Gastrocnemius medialis (tissue), 4 donors: ENCODE data around the gene SCO1. TPM values are rescaled to one million over a fixed set of nuclear protein-coding genes. Genes with fewer than 3 reads are reported as not detected.
"Not testable (repeated sequence)": the region's sequence is repeated elsewhere in the genome, so short reads cannot be mapped to it uniquely, and the experiment has no call there.

Experiments used
- ATAC-seq, 2 donors: fragments of 150-250 bp; one replicate each; pipeline ENCODE4 v1.9.1; 2016
- DNase-seq, 2 donors: peaks; one replicate each; pipeline ENCODE4 v3.0.0-alpha.2; 2019
- H3K27ac ChIP-seq, 4 donors: fragments of 200-600 bp; sonication (generic); 1 replicate in 1 of 4; 2 replicates in 3 of 4; pipeline ENCODE4 v1.5.1; 2016 to 2018; ENCODE audit warnings: mild to moderate bottlenecking in 2 of 4, moderate library complexity in 1 of 4
- H3K27me3 ChIP-seq, 3 donors: fragments of 200-600 bp; sonication (generic) in 2 of 3; 1 replicate in 1 of 3; 2 replicates in 2 of 3; pipeline versions ENCODE4 v1.5.1 to v1.6.0; 2016 to 2019; ENCODE audit warnings: mild to moderate bottlenecking in 1 of 3, moderate library complexity in 1 of 3
- H3K36me3 ChIP-seq, 2 donors: fragments of 200-600 bp; sonication (generic) in 1 of 2; one replicate each; pipeline ENCODE4 v1.5.1; 2017 to 2018
- H3K4me1 ChIP-seq, 2 donors: fragments of 200-600 bp; sonication (generic) in 1 of 2; one replicate each; pipeline ENCODE4 v1.5.1; 2016 to 2017; ENCODE audit warnings: mild to moderate bottlenecking in 2 of 2
- H3K4me3 ChIP-seq, 4 donors: fragments of 200-600 bp; sonication (generic) in 3 of 4; 1 replicate in 1 of 4; 2 replicates in 3 of 4; pipeline ENCODE4 v1.5.1; 2016 to 2019; ENCODE audit warnings: mild to moderate bottlenecking in 2 of 4
- H3K9me3 ChIP-seq, 3 donors: fragments of 200-600 bp; sonication (generic) in 2 of 3; 1 replicate in 1 of 3; 2 replicates in 2 of 3; pipeline ENCODE4 v1.5.1; 2016 to 2019
- POLR2A ChIP-seq, 2 donors: fragments of 450-650 bp; IDR thresholded peaks; one replicate each; pipeline ENCODE4 v1.6.1; 2017; ENCODE audit warnings: antibody characterized with exemption in 2 of 2, mild to moderate bottlenecking in 2 of 2, moderate library complexity in 2 of 2
- in situ Hi-C, 4 donors: fragments of 200-750 bp; cut with MboI; loops; one replicate each; pipeline versions ENCODE4 v1.15.0 to v1.8.0; 2017; ENCODE audit warnings: low sequenced_read_pairs in 4 of 4
- intact Hi-C: fragments of 100-400 bp; cut with DNase I; formaldehyde crosslinking; loops from one replicate; pipeline ENCODE4 v1.15.1; 2023; ENCODE audit warnings: low total_unique reads
- total RNA-seq, 4 donors: library from RNA; depleted of rRNA; stranded (reverse); fragments of >200 nt; gene quantifications; one replicate each; pipeline versions ENCODE4 v1.1.0 to v1.2.3, GENCODE V29; 2016
- TF ChIP-seq, protein P1 (sequence below), 5 experiments: fragments of 450-650 bp in 3 of 5; fragments of 200-600 bp in 2 of 5; sonication (generic) in 2 of 5; IDR thresholded peaks in 4 of 5; conservative IDR thresholded peaks in 1 of 5; 1 replicate in 4 of 5; 2 replicates in 1 of 5; pipeline ENCODE4 v1.5.1; 2016 to 2019; ENCODE audit warnings: antibody characterized with exemption in 5 of 5, mild to moderate bottlenecking in 3 of 5, moderate library complexity in 3 of 5

SCO1 gene
- total RNA-seq, 4 donors from 2014 or later: 16.7 to 27.3 (median 22.8) TPM

DNA sequence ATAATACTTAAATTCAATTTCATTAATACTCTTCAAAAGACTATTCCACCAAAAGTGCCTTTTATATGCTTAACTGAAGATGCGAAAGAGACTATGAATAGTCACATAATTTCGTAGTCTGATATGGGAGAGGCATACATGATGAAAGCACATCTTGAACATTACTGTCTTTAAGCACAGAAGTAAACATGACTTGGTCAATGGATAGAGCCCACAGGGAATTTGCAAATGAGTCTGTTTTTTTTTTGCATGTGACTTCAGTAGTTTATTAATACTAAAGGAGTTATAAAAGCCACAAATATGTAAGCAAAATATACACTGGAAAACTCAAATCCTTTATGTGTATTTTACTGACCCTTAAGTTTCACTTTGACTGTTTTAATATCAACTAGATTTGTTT is 16.0 kb upstream of the SCO1 start:
- Histone ChIP-seq H3K4me1 (no peaks in the 10 kb centered on the region), H3K4me3 (no peak overlapping the region), H3K27ac (no peak overlapping the region), H3K36me3 (peaks cover 3 to 55% of the 10 kb centered on the region in 2 donors), H3K27me3 (no peaks in the 10 kb centered on the region), H3K9me3 (no peaks in the 10 kb centered on the region)
- TF ChIP-seq, protein P1, sequence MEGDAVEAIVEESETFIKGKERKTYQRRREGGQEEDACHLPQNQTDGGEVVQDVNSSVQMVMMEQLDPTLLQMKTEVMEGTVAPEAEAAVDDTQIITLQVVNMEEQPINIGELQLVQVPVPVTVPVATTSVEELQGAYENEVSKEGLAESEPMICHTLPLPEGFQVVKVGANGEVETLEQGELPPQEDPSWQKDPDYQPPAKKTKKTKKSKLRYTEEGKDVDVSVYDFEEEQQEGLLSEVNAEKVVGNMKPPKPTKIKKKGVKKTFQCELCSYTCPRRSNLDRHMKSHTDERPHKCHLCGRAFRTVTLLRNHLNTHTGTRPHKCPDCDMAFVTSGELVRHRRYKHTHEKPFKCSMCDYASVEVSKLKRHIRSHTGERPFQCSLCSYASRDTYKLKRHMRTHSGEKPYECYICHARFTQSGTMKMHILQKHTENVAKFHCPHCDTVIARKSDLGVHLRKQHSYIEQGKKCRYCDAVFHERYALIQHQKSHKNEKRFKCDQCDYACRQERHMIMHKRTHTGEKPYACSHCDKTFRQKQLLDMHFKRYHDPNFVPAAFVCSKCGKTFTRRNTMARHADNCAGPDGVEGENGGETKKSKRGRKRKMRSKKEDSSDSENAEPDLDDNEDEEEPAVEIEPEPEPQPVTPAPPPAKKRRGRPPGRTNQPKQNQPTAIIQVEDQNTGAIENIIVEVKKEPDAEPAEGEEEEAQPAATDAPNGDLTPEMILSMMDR (IDR thresholded peaks at IDR 0.05 in 4 of 5, conservative IDR thresholded peaks at IDR 0.05 in 1 of 5): no peak
- no peak for TF ChIP-seq POLR2A (IDR thresholded peaks at IDR 0.05)
- no peak for ATAC-seq
- intact Hi-C loops (no loop called here), in situ Hi-C loops (no loop called here)
- DNase-seq: no peak

DNA sequence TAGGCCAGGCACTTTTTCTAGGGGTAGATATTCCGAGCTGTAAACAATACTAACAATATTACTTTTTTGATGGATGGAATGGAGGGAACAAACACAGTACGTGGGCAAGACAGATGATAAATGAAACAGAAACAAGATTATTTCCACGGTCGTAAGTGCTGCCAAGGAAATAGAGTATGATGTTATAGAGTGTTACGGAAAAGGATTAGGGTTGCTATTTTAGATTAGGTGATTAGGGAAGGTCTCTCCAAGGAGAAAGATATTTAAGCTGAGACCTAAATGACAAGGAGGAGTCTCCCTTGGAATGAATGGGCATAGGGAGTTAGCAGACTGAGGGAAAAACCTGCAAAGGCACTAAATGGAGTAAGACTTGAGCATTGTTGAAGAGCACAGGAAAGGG is 8.4 kb upstream of the SCO1 start:
- Histone ChIP-seq H3K4me1 (peaks cover 17 to 20% of the 10 kb centered on the region in 2 donors), H3K4me3 (no peak overlapping the region), H3K36me3 (peaks cover 8 to 52% of the 10 kb centered on the region in 2 donors), H3K27me3 (no peaks in the 10 kb centered on the region), H3K27ac (no peak overlapping the region), H3K9me3 (no peaks in the 10 kb centered on the region)
- no peak for ATAC-seq
- TF ChIP-seq, protein P1 (IDR thresholded peaks at IDR 0.05 in 4 of 5, conservative IDR thresholded peaks at IDR 0.05 in 1 of 5): no peak
- no peak for TF ChIP-seq POLR2A (IDR thresholded peaks at IDR 0.05)
- in situ Hi-C loops (loop anchor here in 1 of 4 donors (5.0 kb wide), 1 partner anchor 612 kb away; no protein-coding TSS in a partner anchor), intact Hi-C loops (loop anchor here (5.0 kb wide), 1 partner anchor 612 kb away; no protein-coding TSS in a partner anchor)
- DNase-seq: no peak

DNA sequence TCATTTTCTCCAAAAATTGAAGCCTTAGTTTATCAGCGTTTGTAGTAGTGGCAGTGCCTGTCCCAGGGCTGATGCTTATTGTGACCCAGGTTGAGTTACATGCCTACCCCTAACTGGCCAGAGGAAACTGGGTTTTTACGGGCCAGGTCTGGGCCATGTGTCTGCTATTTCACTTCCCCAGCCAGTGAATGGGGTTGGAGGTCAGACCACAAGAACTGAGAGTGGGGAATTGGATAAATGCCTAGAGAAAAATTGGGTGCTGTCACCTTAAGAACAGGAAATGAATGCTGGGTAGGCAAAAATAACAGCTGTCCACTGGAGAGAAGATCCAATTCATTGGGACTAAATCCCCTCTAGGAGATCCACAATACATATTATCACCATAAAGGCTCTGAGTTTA is 5.2 kb upstream of the SCO1 start:
- TF ChIP-seq POLR2A (IDR thresholded peaks at IDR 0.05): no peak
- in situ Hi-C loops: no loop called here
- H3K27ac ChIP-seq: peak overlapping the region in 3 of 4 donors; percentile 5 to 55 (median 13)

DNA sequence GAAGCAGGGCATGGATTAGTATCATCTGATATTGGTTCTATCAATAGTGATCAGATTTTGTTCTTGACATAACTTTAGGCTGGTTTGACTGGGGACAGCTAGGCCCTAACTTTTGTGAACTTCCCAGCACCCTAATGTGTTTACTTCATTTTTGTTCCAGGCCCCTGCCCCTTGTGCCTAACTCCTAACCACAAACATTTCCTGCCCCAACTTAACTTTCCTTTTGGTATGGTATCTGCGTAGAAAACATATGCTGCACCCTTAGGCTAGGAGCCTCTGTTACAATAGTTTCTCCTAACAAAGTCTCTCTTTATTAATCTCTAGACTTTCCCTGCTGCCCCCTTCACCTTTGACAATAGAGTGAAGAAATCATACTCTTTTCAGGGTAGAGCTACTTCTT is 2.5 kb upstream of the SCO1 start:
- ATAC-seq (no peak), DNase-seq (no peak)
- Histone ChIP-seq H3K27ac (peak overlapping the region in 2 of 4 donors; percentile 18 to 95), H3K27me3 (no peaks in the 10 kb centered on the region), H3K9me3 (no peaks in the 10 kb centered on the region), H3K4me3 (no peak overlapping the region), H3K36me3 (peaks cover 0 to 6% of the 10 kb centered on the region in 2 donors), H3K4me1 (peaks cover 33 to 39% of the 10 kb centered on the region in 2 donors)
- intact Hi-C loops (no loop called here), in situ Hi-C loops (no loop called here)
- TF ChIP-seq, protein P1 (IDR thresholded peaks at IDR 0.05 in 4 of 5, conservative IDR thresholded peaks at IDR 0.05 in 1 of 5): no peak
- no peak for TF ChIP-seq POLR2A (IDR thresholded peaks at IDR 0.05)

More for the DNA sequence above, 5.2 kb upstream of the SCO1 start:
- no peaks in the 10 kb centered on the region for H3K9me3 ChIP-seq
- H3K27me3 ChIP-seq: no peaks in the 10 kb centered on the region
- peaks cover 30 to 35% of the 10 kb centered on the region in 2 donors for H3K4me1 ChIP-seq
- peaks cover 7 to 23% of the 10 kb centered on the region in 2 donors for H3K36me3 ChIP-seq
- DNase-seq (no peak), ATAC-seq (no peak)
- no peak overlapping the region for H3K4me3 ChIP-seq
- intact Hi-C loops: no loop called here

DNA sequence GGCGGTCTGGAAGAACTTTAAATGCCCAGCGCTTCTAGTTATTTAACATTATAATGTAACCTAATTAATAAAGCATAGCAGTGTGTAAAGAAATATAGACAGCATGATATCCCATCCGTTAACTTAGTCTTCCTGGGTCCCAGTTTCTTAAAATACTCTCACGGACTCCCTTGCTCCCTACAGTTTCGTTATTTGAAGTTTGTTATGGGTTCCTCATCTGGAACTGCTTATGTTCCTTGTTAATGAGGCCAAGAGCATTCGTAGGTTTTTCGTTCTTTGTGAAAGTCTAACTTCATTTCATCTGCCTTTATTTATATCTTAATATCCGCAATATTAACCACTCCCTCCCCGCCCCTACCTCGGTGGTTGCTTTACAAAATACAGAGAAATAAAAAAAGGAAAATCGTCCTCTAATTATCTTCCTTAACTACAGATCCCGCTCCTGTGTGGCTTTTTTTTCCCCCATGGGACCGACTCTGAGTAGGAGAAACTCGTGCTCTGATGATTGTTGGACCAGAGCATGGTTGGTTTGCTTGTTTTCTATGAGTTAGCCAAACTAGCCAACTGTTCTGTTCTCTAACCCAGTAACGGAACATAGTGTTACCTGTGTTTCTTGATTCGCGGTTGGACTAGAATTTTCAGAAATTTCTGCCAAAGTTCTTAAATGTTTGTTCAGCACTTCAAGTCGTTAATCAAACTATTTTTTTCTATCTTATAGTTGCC is 924 bp upstream of the SCO1 start:
- DNase-seq: peak; percentile 23 to 54
- Histone ChIP-seq H3K27me3 (no peaks in the 10 kb centered on the region), H3K36me3 (peaks cover 0 to 21% of the 10 kb centered on the region in 2 donors), H3K9me3 (no peaks in the 10 kb centered on the region), H3K27ac (peak overlapping the region; percentile 91 to 98 (median 96)), H3K4me1 (peaks cover 30 to 38% of the 10 kb centered on the region in 2 donors), H3K4me3 (peak overlapping the region; percentile 93 to 97 (median 95))
- intact Hi-C loops: no loop called here
- ATAC-seq: peak; percentile 47 to 88
- in situ Hi-C loops: no loop called here
- peak; percentile 32 to 37 for TF ChIP-seq POLR2A (IDR thresholded peaks at IDR 0.05)
- TF ChIP-seq, protein P1 (IDR thresholded peaks at IDR 0.05 in 4 of 5, conservative IDR thresholded peaks at IDR 0.05 in 1 of 5): no peak

DNA sequence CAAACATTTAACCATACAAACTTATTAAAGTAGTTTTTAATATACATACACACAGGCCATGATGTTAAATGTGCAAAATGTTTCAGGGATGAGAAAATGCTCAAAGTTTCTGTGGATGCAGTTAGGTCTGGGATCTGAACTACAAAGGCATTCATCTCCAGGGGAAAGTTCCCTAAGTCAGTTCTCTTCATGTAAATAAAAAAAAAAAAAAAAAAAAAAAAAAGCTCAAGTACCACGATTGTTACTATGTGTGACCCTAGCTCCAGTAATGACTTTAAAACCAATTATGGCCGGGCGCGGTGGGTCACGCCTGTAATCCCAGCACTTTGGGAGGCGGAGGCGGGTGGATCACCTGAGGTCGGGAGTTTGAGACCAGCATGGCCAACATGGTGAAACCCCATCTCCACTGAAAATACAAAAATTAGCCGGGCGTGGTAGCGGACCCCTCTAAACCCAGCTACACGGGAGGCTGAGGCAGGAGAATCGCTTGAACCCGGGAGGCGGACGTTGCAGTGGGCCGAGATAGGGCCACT is 1.4 kb downstream of the SCO1 start:
- H3K27ac ChIP-seq, ATAC-seq, in situ Hi-C loops, H3K27me3 ChIP-seq, DNase-seq, H3K9me3 ChIP-seq, intact Hi-C loops: not testable (repeated sequence)
- peak overlapping the region in 2 of 4 donors; percentile 94 to 97 for H3K4me3 ChIP-seq
- peaks cover 20 to 27% of the 10 kb centered on the region in 2 donors for H3K4me1 ChIP-seq
- H3K36me3 ChIP-seq: peaks cover 0 to 44% of the 10 kb centered on the region in 2 donors
